DMS114 treated with DMSO at 0.1 percent for 48 hours (cell line): Measurements from ENCODE around the gene PTPN4.

Experiments
- DNase-seq: peaks from one replicate; lab custom pipeline; 2025; ENCODE audit not compliant: unreplicated experiment; lab: John Stamatoyannopoulos, UW

Gene PTPN4

GRCh38 chr2:119852214-119852613 lies 92.5 kb downstream of the PTPN4 start:
- DNase-seq: no peak

GRCh38 chr2:119853777-119854399 lies 94.2 kb downstream of the PTPN4 start:
- no peak for DNase-seq

- no peak for DNase-seq
These were observed 96.8 kb downstream of the PTPN4 start for GRCh38 chr2:119856469-119856901.

GRCh38 chr2:119857742-119858141 lies 98.0 kb downstream of the PTPN4 start:
- DNase-seq: no peak

GRCh38 chr2:119859528-119859927 lies 99.8 kb downstream of the PTPN4 start:
- DNase-seq: no peak

GRCh38 chr2:119860924-119861323 lies 101.2 kb downstream of the PTPN4 start:
- no peak for DNase-seq

- no peak for DNase-seq
These were observed 102.6 kb downstream of the PTPN4 start for GRCh38 chr2:119862127-119862889.

GRCh38 chr2:119864318-119864717 lies 104.6 kb downstream of the PTPN4 start:
- DNase-seq: no peak

DNA sequence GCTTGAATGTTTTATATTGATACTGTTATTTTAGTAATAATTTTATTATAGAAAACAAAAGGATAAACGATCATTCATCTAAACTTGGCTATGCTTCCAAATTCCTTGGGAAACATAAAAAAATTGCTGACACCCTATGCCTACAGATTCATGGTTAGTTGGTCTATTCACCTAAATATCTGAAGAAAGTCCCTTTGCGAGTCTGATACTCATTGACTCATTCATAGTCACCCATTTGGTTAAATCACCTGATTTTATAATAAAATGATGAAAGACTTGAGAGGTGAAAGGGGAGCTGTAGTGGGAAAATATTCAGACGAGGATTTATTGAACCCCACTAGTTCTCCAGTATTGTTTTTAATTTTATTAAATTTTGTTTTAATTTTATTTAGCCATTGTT lies 112.0 kb downstream of the PTPN4 start:
- no peak for DNase-seq

- no peak for DNase-seq
These were observed 113.9 kb downstream of the PTPN4 start for GRCh38 chr2:119873350-119874315.

DNA sequence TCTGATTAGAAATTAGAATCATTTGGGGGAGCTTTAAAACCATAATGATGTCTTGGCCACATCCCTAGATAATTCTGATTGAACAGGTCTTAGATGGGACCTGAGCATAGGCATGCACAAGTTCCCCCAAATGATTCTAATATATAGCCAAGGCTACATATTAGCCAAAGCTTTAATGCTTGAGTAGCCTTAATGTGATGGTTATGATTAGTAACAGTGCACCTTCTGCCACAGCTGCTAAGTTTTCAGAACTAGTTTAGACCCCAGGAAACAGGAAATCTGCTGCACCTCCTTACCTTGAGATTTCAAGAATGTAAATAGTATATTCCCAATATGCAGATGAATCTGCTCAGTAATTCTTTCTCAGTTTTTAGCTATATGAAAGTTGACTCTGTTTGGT lies 119.8 kb downstream of the PTPN4 start:
- DNase-seq: no peak

DNA sequence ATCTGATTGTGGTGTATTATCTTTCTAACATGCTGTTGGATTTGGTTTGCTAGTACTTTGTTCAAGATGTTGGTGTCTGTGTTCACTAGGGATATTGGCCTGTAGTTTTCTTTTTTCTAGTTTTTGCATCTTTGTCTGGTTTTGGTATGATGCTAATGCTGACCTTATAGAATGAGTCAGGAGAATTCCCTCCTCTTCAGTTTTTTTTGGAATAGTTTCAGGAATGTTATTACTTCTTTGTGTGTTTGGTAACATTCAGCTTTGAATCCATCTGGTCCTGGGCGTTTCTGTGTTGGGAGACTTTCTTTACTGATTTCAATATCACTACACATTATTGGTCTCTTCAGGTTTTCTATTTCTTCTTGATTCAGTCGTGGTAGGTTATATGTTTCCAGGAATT lies 129.0 kb downstream of the PTPN4 start:
- DNase-seq: no peak

- DNase-seq: no peak
These were observed 138.1 kb downstream of the PTPN4 start for GRCh38 chr2:119897736-119898395.

DNA sequence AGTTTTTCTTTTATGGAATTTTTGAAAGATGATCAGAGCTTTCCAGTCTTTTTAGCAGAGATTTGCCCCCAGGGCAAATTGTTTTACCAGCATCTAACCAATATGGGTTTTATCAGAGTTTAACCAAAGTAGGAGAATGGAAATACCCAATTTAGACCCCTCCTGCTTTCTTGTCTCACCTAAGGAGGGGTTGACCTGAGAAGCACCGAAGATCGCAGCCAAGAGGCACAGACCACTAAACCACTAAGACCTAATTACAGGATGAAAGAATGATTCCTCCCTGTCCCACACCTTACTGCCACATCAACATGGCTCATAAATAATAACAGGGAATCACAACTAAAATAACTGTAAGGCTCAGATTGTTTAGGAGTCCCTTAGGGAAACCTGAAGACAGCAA lies 141.3 kb downstream of the PTPN4 start:
- DNase-seq: no peak

GRCh38 chr2:119910566-119910965 lies 150.8 kb downstream of the PTPN4 start:
- no peak for DNase-seq

DNA sequence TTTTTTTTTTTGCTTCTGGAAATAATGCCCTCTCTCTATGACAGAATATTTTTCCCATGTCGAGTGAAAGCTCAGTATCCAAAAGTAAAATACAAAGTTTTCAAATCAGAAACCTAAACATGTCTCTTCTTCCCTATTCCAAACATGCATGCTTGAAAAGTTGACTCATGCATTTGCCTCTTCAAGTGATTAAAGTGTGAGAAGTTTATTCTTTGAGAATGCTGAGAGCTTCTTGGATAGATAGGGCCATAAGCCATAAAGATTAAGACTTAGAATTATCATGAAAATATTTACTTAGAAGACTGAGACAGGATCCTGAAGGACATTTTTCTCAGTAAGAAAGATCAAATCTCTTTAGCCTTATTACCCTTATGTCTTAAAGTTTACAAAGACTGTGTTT lies 154.5 kb downstream of the PTPN4 start:
- no peak for DNase-seq

DNA sequence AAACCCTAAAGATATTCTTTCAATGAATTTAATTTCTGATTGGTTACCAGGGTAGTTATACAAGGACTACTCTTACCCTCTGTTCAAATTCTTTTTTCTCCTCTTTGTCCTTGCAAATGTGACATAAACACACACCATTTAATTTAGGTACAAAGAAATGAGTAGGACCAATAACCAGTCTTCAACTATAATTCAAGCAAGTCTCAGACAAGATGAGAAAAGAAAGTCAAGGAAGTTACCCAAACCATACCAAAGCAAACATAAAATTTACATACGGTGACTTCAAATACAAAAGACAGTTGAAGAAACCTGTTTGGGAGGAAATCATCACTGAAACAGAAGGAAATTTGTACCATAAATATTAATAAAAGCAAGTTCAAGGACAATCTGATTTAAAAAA lies 162.1 kb downstream of the PTPN4 start:
- DNase-seq: no peak

- DNase-seq: no peak
These were observed 163.0 kb downstream of the PTPN4 start for GRCh38 chr2:119922699-119923098.

DNA sequence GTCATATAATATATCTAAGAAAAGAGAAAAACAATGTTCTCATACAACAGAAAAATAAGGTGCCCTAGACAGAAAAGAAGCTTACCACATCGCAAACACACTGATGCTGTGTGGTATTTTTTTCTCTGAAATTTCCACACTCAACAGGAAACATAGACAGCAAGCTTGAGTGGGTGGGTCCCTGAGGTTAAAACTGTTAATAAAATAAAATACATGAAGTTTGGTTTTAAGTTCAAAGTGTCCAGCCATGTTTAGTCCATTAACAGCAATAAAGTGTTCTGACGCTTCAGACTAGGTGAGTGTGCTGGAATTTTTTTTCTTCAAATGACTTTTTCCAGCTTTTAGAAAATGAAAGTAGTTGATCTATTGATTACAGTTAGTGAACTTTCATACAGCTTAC lies 169.8 kb downstream of the PTPN4 start:
- DNase-seq: no peak

DNA sequence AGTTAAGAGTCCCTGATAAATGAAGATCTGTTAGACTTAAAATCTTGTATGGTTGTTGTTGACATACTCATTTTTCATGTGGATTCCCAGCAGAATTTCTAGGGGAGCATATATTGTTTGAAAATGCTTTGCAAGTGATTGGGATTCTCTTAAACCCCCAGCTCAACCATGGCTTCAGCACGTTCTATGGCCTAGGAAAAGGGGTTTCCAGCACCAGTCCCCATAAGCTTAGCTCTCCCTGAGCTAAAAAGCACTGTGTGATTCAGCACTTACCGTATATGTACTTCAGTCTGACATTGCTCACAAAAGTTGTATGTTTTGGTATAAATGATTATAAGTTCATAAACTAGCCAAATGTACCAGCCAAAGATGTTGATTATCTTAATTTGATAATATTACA lies 173.1 kb downstream of the PTPN4 start:
- no peak for DNase-seq

DNA sequence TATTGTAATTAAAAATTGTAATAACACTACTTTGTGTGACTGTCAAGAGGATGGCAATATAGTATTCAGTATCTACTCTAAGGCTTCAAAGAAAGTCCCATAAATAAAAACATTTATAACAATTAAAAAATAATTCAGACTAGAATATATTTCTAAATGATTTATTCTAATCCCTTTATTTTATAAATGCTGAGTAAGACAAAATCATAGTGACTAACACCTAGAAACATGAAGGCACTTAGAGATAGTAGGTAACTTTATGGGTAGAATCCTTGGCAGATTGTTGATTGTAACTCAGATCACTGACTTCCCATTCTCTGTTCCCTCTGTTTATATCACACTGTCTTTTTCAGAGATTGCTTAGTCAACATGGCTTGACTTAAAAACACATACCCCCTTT lies 174.6 kb downstream of the PTPN4 start:
- DNase-seq: no peak
